Activated T-cell treated with anti-CD3 and anti-CD28 coated beads for 48 hours (primary cell): ENCODE measurements around the gene IQSEC1.
A peak's percentile ranks its signal among the peaks of the same experiment; 100 is the strongest.

ENCODE experiments used
- DNase-seq: peaks from one replicate; pipeline ENCODE4 v3.0.0-alpha.2; 2020; ENCODE audit warnings: low read depth

The IQSEC1 gene

DNA sequence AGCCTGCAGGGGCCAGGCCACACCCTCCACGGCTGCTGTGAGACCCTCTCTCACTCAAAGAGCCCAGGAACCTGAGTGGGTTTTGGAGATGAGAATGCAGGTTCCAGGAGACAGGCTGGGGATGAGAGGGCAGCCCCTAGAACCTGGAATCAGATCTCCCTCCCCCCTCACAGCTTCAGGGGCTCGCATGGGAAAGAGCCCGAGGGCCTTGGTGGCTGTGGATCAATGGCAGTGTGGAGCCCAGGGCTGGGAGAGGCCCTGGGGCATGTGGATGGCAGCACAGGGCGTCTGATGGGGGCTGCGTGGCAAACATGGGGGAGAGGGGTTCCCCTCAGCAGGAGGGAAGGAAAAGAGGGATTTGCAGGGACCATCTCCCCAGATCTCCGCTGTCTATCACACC lies 119.0 kb downstream of the IQSEC1 start:
- DNase-seq = no peak

DNA sequence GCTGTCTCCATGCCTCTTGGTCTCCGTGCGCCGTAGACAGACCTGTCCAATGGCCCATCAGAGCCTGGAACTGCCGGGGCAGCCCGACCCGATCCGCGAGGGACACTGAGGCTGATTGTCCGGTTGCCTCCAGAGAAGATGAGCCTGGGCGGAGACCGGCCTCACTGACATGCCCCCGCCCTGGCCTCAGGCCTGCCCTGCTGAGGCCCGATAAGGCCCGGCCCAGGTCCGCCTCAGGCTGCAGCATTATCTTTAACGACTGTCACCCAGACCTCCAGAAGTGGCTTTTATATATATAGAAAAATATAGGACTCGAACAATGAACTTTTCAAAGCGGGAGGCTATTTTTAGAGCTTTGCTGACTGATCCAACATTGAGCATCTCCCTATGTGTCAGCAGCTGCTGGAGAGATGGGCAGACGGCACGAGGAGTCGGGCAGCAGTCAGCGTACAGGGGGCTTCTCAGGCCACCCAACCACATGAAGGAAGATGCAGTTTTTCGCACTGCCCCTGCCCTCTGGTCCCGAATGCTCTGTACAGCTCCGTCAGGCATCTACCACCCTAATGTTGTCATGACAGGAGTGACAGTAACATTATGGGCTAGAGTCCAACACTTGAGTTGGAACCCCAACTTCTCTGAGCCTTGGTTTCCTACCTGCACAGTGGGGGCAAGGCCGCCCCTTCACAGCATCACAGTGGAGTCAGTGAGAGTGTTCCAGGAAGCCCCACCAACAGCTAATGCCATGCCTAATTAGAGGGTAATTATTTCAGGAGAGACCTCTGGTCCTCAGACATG lies 119.8 kb downstream of the IQSEC1 start:
- no peak for DNase-seq

DNA sequence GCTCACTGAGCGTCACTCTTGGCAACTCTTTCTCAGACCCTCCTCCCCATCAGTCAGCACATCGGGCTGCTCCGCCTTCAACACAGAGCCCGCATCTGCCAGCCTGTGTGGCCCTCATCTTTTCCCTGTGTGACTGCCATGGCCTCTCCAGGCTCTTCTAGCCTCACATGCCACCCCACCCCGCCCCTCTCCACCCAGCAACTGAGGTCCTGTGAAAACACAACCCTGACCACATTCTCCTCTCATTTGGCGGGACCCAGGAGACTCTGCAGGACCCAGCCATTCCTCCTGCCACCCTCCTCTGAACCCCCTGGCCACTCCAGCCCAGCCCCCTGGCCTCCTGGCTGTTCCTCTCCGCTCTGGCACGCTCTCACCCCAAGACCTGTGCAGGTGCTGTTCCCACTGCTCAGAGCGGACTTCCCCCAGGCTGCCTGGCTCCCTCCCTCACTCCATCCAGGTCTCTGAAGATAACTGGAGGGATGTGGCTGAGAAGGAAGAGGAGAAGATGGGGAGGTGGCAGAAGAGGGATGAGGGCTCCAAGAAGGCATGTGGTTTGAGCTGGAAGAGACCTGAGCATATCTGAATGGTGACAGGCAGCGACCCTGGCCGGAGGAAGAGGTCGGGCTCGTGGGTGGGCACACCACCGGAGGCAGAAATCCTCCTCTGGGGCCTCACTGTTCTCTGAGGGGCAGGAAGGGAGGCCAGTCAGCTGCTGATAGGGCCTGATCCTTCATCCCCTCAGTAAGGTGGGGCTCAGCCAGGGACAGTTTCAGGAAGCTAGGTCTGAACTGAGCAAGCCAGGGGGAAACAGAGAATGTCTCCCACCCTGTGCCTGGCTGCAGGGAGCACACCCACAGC lies 120.7 kb downstream of the IQSEC1 start:
- DNase-seq = no peak

DNA sequence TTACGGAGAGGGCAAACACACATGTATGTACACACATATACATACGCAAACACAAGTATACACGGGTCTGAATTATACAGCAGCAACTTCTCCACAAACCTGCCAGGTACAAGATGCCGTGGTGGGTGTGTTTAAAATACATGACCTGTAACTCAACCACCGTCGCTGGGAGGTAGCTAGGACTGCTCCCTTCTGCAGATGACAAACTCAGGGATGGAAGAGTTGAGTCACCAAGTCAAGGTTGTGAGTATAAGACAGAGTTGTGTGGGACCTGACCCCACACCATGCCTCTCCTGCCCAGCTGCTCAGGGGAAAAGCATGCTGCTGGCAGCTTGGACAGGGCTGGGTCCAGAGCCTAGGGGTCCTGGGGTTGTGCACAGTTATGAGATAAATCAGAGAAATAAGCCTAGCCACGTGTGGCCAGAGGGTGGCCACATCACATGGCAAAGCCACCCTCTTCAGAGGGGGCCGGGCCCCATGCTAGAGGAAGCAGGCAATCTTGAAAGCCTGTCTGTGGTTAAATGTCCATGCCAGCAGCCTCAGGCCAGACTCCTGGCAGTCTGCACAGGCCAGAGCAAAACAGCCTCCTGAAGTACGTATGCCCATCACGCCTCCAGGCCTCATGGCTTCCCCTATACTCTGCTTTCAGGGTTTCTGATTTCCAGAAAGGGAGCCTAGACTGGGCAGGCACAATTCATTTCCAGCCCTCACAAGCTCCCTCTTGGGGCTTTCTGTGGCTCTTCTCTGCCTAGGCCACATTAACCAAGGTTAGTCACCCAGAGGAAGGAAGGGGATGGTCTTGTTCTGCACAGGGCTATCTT lies 124.1 kb downstream of the IQSEC1 start:
- peak; percentile 37 for DNase-seq

DNA sequence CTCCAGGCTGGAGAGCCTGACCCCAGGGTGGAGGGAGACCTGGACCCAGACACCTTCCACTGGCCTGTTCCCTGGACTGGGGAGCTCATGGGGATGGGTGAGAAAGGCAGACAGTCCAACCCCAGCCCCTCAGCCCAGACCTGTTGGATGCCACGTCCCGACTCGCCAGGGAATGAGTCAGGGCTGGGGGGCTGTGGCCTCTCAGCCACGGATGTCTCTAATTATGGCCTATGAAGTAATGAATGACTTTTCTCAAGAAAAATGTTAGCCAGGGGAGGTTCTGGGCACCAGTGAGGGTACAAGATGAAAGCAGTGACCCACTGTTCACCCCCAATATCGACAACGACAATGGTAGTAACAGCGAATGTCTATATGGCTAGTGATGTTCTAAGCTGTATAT lies 124.9 kb downstream of the IQSEC1 start:
- no peak for DNase-seq

DNA sequence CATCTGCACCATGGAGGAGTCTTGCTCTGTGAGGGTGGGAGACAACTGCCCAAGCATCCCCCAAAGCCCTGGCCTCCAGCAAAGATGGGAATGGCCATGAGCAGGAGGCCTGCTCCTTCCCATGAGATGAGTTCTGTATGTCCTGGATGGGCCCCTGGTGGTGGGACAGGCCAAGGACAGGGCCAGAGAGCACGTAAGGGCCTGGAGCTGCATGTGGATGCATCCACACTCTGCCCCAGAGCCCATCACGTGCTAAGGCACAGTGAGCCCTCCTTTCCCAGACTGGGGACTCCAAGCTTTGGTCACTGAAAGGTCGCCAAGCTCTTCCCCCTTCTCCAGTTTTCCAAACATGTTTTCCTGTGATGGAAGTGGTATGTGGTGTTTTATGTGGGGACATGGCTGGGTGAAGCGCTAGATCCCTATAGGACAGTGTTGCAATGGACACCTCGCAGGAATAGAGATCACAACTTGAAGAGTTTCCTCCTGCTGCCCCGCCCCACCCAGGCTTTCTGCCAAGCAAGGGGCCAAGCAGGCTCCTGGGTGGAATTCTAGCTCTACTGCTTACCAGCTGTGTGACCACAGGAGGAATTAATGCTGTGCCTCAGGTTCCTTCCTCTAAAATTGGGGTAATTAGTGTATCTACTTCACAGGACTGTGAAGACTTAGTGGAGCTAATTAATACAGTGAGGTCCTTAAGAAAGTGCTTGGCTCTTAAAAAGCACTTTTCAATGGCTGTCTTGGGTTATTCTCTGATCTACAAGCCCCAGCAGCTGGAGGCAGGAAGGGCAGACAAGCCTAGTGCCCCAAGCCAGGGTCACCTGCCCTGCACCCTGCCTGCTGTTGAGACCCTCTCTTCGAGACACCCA lies 125.5 kb downstream of the IQSEC1 start:
- DNase-seq = no peak

DNA sequence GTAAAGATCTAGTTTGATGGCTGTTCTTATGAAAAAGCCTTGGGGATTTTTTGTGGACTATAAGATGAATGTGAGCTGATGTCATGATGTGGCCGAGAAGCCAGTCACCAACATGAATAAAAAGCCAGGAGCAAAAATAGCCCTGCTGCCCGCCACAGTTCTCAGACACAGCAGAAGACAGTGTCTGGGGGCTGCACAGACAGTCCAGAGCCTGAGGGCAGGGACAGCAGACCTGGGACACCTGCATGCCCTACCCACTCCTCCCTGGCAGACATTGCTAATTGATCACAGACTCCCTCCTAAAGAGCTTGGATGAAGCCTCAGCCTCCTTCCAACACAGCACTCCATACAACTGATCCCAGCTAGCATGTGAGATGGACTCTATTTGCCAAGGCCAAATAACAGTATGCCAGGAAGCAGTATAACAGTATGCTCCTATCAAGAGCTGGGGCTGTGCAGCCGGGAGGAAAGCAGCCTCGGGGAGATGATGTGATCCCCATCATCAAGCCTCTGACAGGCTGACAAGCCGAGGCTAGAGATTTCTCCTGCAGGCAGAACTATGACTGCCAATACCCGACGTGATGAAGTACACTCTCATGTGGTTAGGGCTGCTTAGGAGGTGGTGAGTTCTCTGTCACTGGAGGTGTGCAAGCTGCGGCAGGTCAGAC lies 126.4 kb downstream of the IQSEC1 start:
- no peak for DNase-seq

DNA sequence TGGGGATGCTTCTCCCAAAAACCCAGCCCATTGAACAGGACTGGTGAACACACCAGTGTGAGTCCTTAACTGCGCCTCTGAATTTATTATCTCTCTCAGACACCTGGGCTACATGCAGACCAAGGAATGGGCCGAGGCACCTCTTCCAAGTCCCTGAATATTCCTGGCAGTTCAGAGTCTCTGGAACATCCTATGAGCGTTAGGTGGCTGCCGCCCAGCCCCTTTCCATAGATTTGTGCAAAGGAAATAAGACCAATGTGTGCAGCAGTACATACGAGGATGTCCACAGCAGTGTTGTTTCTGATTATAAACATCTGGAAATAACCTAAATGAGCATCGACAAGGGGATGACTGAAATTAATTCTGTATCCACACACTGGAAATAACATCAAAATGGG lies 127.0 kb downstream of the IQSEC1 start:
- no peak for DNase-seq

DNA sequence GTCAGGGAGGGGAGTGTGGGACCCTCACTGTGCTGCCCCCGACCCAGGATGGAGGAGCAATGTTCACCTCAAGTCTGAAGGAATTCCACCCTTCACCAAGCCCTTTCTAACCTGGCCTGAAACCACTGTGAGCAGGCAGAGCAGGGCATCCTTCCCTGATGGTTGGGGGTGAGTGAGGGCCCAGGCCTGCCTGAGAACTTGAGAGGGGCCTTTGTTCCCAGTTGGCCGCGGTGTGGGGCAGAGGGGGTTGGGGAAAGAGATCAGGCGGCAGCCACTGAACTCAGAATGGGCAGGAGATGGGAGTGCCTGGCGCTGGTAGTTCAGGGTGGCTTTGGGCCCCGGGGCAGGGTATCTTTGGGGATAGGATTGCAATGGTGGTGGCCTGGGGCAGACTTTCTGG lies 128.4 kb downstream of the IQSEC1 start:
- no peak for DNase-seq

DNA sequence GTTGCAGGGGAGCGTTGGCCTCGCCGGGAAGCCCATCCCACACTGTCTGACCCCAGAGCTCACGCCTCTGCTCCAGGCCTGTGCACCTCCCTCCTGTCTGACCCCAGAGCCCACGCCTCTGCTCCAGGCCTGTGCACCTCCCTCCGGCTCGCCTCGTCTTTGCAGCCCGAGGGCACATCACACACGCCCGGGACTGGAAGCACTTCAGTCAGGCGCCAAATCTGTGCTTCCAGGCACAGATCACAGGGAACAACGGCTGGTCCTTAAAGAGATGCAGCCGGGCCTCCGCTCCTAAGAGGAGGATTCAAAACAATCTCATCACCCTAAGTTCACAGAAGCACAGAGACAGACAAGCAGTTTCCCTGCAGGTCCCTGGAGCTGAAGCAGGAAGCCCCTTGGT lies 128.8 kb downstream of the IQSEC1 start:
- no peak for DNase-seq

DNA sequence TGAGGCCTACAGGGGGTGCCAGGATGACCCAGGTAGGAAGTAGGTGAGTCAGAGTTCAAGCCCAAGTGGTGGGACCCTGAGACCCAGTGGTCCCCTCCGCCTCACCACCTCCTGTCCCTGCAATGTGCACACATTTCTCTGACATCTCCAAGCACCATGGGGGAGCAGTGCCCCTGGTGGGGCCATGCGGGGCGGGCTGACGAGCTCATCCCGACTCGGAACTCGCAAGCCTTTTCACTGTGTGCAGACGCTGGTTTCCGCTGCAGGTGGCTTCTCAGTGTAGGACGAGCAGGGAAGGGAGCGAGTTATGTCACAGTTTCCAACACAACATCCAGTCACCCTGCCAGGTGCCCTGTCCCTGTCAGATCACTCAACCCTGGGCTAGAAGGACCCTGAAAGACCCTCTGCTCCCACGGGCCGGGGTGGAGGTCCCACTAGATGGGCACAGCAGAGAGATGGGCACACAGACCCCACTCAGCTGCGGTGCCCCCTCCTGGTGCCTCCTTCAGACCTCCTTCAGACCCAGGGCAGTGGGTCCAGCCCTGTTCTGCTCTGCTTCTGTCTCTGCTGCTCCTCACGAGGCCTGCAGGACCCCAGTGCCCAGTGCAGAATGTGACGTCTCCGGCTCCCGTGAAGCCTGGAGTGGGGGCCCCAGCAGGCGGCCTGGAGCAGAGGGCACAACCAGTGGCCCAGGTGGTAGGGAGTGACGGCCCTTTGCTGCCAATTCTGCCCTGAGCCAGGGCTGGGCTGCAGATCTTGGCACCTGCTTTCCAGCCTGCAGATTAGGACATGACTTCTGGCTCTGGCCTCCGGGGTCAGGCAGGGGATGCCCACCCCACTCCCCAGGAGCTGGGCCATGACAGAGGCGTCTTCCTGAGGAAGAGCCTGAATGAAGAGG lies 129.9 kb downstream of the IQSEC1 start:
- no peak for DNase-seq

DNA sequence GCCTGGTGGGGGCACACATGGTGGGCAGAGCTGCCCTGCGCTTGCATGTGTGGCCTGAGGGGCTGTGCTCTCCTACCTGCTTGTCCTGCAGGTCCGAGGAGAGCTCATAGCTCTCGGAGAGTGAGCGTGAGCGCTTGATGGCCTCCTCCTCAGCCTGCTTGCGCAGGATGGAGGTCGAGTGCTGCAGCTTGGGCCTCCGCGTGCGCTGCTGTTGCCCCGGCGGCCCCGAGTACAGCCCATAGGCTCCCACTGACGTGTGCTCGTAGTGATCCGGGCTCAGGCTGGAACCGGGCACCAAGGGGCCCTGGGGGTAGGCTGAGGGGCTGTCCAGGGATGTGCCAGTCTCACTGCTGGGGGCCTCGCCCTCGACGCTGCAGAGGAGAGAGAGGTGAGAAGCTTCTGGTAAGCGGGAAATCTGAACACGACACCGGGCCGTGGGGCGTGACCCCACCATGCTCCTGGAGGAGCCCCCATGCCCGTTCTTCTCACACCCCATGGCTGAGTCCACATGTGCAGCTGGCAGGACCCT lies 131.7 kb downstream of the IQSEC1 start:
- no peak for DNase-seq

DNA sequence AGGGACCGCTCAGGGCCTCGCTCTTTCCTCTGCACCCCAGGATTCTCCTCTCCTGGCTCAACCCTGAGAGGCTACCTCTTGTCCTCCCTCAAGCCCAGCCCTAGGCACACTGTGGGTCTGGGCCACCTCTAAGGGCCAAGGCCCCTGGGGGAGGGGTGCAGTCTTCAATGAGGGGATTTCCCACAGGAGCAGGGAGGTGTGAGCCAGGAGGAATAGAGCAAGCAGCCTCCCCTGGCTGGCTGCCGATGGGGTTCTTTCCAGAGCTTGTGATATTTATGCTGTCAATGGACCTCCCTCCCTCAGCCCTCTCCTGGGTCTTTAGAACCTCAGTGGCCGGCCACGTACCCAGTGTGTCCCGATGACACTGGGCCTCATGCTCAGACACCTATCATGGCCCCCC lies 132.4 kb downstream of the IQSEC1 start:
- DNase-seq = no peak

DNA sequence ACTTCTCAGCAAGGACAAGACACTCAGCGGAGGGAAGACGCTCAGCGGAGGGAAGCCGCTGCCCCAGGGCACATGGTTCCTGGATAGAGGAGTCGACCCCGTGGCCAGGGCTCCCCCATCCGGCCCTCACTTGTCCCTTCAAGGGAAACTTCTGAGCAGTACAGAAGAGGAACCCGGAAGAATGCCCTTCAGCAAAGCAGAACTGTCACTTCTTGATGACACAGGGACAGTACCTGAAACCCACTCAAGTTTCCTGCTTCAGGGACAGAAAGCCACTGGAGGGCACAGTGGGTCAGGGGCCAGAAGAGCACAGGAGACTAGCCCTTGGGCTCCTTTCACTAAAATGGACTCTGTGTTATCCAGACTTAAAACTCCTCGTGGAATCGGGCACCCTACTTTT lies 134.1 kb downstream of the IQSEC1 start:
- no peak for DNase-seq

DNA sequence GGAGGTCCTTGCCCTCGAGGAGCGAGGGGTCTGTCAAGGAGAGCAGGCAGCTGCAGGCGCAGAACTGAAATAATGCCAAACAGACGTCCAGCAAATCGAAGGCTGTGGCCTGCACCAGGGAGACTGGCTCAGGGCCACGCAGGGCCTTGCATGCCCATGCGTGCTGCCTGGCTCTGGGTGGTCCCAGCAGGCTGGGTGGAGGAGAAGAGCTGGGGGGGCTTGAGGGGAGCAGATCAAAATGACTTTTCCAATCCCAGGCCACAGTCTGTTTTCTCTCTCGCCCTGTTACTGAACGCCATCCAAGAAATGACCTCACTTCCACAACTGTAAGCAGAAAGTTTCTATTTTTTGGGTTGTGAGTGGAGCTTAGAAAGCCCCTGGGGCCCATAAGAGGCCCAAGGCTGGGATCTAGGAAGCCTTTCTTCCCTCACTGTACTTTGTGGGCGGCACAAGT lies 134.9 kb downstream of the IQSEC1 start:
- DNase-seq = no peak

DNA sequence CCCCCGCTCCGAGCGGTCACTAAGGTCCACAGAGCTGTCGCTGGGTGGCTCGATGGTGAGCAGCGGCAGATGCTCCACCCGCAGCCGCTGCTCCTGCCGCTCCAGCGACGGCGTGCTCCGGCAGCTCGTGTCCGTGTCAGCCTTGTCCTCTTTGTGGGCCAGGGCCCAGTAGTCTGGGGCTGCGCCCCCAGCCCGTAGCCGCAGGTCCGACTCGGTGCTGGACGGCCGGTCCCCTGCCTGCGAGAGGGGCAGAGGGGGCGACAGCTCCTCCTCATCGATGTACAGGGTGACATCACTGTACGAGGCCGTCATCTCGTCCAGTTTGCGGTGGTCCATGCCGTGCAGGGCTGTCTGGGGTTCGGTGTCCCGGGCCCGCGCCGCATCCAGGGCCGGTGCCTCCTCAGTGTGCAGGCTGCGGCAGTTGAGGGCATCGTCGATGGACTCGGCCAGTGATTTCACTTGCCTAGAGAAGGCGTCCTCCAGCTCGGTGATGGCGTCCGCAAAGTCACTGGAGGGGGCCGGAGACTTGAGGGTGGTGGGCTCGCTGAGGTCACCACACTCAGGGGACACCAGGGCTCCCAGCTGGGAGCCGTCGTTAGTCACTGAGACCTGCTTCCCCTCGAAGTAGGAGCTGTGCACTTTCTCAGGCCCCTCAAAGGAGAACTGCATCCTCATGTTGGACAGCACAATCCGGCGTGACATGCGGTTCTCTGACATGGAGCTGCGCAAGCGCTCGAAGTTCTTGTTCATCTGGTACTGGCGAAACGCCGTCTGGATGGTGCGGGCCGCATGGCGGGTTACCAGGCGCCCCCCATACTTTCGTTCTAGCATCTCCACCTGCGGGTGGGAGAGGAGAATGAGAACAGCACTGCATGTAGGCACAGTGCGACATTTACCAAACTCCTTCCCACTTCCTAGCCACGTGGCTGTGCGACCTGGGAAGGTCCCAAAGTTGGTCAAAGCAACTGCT lies 137.1 kb downstream of the IQSEC1 start:
- DNase-seq = no peak

DNA sequence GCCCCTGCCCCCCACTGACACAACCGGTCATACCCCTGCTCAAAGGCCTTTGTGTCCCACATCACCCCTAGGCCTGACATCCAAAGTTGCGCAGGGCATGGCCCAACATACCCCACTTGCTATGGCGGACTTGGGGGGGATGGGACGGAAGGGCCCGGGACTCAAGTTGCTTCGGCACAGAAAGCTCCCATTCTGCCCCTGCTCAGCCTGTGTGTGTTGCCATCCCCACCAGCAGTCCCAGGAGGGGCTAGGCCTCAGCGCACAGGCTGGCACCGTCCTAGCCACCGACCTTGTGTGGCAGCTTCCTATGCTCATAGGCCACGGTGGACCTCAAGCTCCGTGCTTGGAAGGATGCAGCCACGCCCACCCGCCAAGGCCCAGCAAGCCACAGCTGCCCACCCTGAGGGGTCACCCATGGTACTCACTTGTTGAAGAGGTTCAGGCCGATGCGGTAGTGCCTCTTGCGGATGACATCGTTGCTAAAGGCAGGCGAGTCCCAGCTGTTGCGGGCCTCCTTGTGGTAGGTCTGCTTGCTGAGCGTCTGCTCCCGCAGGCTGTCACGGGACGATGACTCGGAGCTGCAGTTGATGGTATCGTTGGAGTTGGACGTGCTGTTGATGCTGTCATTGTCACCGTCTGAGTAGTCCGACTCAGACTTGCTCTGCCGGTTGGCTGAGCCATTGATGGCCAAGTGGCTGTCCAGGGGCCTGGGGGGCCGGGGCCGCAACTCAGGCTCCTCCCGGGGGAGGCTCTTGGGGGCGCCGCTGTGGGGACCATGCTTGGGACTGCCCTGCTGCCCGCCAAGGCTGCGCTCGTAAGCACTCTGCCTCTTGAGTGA lies 138.0 kb downstream of the IQSEC1 start:
- no peak for DNase-seq
